GM12878 (cell line): ENCODE data around the gene NACC1. TPM values are rescaled to one million over a fixed set of nuclear protein-coding genes. Genes with fewer than 3 reads are reported as not detected.

ENCODE experiments used
- ATAC-seq: fragments of 200-7000 bp; cut with Tn5 transposase; 3 replicates; pipeline ENCODE4 v1.9.1; 2020; ENCODE audit warnings: mild to moderate bottlenecking, moderate library complexity
- BruUV-seq: library from RNA; stranded (reverse); fragments of 400-500 nt; replicated peaks from 2 replicates; lab custom pipeline; 2021; lab: Mats Ljungman, UMichigan
- CTCF ChIA-PET: fragments of 300-600 bp; sonication (Branson Sonifier 250); formaldehyde crosslinking; extraction: SDS; loops from one replicate; lab custom pipeline; 2021; ENCODE audit warnings: inconsistent platforms; lab: Yijun Ruan, JAX
- POLR2A ChIA-PET: fragments of 350-600 bp; formaldehyde crosslinking; extraction: SDS; loops from one replicate; lab custom pipeline; 2021; ENCODE audit warnings: inconsistent platforms; lab: Charles Lee
- RAD21 ChIA-PET: fragments of 300-600 bp; sonication (Branson Sonifier 250); formaldehyde crosslinking; loops from one replicate; lab custom pipeline; 2023; ENCODE audit warnings: antibody characterized with exemption; ENCODE audit not compliant: unreplicated experiment; lab: Charles Lee
- SMC1A ChIA-PET: fragments of 300-600 bp; sonication (Branson Sonifier 250); formaldehyde crosslinking; loops from one replicate; lab custom pipeline; 2023; ENCODE audit not compliant: unreplicated experiment, uncharacterized antibody; lab: Charles Lee
- DNase-seq: peaks from one replicate; pipeline ENCODE4 v3.0.0-alpha.2; 2011; ENCODE audit warnings: low read depth, low spot score
- FAIRE-seq: peaks from 3 replicates; lab custom pipeline; 2011; peaks lifted over from hg19 to GRCh38; lab: Jason Lieb, UNC
- H2AFZ ChIP-seq: 2 replicates; pipeline ENCODE4 v1.6.0; 2011; ENCODE audit warnings: low read depth, low read length, control low read depth; ENCODE audit not compliant: control insufficient read depth
- H3K27ac ChIP-seq: 2 replicates; pipeline ENCODE4 v1.5.1; 2011; ENCODE audit warnings: control low read depth; ENCODE audit not compliant: control insufficient read depth, insufficient read depth
- H3K27me3 ChIP-seq, 2 experiments: replicated peaks in 1 of 2; 2 replicates each; pipeline versions ENCODE4 v1.6.0 to v1.6.1; 2011; ENCODE audit warnings: low read length in 1 of 2; ENCODE audit not compliant: control insufficient read depth in 2 of 2, insufficient read depth in 2 of 2
- H3K36me3 ChIP-seq, 2 experiments: 2 replicates each; pipeline ENCODE4 v1.5.1; 2011; ENCODE audit warnings: low read length in 1 of 2; ENCODE audit not compliant: control insufficient read depth in 2 of 2, insufficient read depth in 2 of 2
- H3K4me1 ChIP-seq: 2 replicates; pipeline ENCODE4 v1.6.1; 2011; ENCODE audit warnings: mild to moderate bottlenecking, low read length, moderate library complexity, mixed read lengths; ENCODE audit not compliant: control insufficient read depth, insufficient read depth
- H3K4me2 ChIP-seq: 2 replicates; pipeline ENCODE4 v1.6.0; 2011; ENCODE audit warnings: control low read depth; ENCODE audit not compliant: control insufficient read depth, insufficient read depth
- H3K4me3 ChIP-seq: fragments of 200-600 bp; sonication (generic); 2 replicates; pipeline ENCODE4 v1.5.1; 2016
- H3K79me2 ChIP-seq: 2 replicates; pipeline ENCODE4 v1.6.0; 2011; ENCODE audit warnings: low read length; ENCODE audit not compliant: control insufficient read depth, insufficient read depth
- H3K9ac ChIP-seq: 2 replicates; pipeline ENCODE4 v1.8.0; 2011; ENCODE audit warnings: low read length, control low read depth, mixed read lengths; ENCODE audit not compliant: control insufficient read depth, insufficient read depth
- H3K9me3 ChIP-seq: replicated peaks from 3 replicates; pipeline ENCODE4 v1.5.1; 2011; ENCODE audit warnings: mild to moderate bottlenecking, low read length; ENCODE audit not compliant: control insufficient read depth, insufficient read depth
- H4K20me1 ChIP-seq: 2 replicates; pipeline ENCODE4 v1.6.0; 2011; ENCODE audit not compliant: control insufficient read depth, insufficient read depth
- BRCA1 ChIP-seq: IDR thresholded peaks from 2 replicates; pipeline ENCODE4 v1.6.1; 2011; ENCODE audit warnings: low read depth, low read length, improper control_type of control experiment
- CBX5 ChIP-seq: sonication (generic); IDR thresholded peaks from 2 replicates; pipeline ENCODE4 v1.6.1; 2016; ENCODE audit warnings: low read depth, moderate library complexity, mild to moderate bottlenecking, inconsistent platforms
- MTA2 ChIP-seq: fragments of 450-650 bp; IDR thresholded peaks from 2 replicates; pipeline ENCODE4 v1.6.1; 2016; ENCODE audit warnings: low read depth, mild to moderate bottlenecking, moderate library complexity
- POLR2AphosphoS2 ChIP-seq: IDR thresholded peaks from 2 replicates; pipeline ENCODE4 v1.6.1; 2011; ENCODE audit warnings: low read depth, mild to moderate bottlenecking, low read length, improper control_type of control experiment, moderate library complexity
- RCOR1 ChIP-seq: conservative IDR thresholded peaks from 2 replicates; pipeline ENCODE4 v1.6.1; 2012; ENCODE audit warnings: low read depth, low read length, improper control_type of control experiment
- RUNX3 ChIP-seq: IDR thresholded peaks from 2 replicates; pipeline ENCODE4 v1.6.1; 2012; ENCODE audit warnings: low read length, inconsistent platforms
- SREBF2 ChIP-seq: IDR thresholded peaks from 2 replicates; pipeline ENCODE4 v1.6.1; 2012; ENCODE audit warnings: mild to moderate bottlenecking, low read length
- SUZ12 ChIP-seq: fragments of 200-600 bp; sonication (generic); IDR thresholded peaks from one replicate; pipeline ENCODE4 v1.6.1; 2018; ENCODE audit warnings: antibody characterized with exemption, mild to moderate bottlenecking; ENCODE audit not compliant: unreplicated experiment
- ZZZ3 ChIP-seq: IDR thresholded peaks from 2 replicates; pipeline ENCODE4 v1.6.1; 2011; ENCODE audit warnings: low read depth; ENCODE audit not compliant: control insufficient read depth, insufficient read length
- WGBS: methylation state at CpG from one replicate; pipeline ENCODE4 v1.1.6; 2016; ENCODE audit warnings: low lambda C conversion rate; ENCODE audit not compliant: insufficient replicate concordance, insufficient coverage; ENCODE audit errors: missing lambda C conversion rate; 5-methylcytosine and 5-hydroxymethylcytosine counted together
- in situ Hi-C: fragments of 300-500 bp; cut with MboI; formaldehyde crosslinking; loops from 9 replicates; pipeline ENCODE4 v1.14.3; 2018; ENCODE audit warnings: mixed read lengths
- intact Hi-C: fragments of 100-400 bp; cut with micrococcal nuclease; formaldehyde crosslinking; loops from one replicate; pipeline ENCODE4 v1.14.2; 2022; ENCODE audit not compliant: unreplicated experiment
- polyA plus RNA-seq, 11 experiments: library from polyadenylated mRNA; depleted of rRNA in 4 of 11; unstranded in 6 of 11; stranded (reverse) in 5 of 11; fragments of >200 nt; fragmentation: Nextera tagmentation in 4 of 11; fragmentation: Illumina TruSeq in 1 of 11; extraction: Ambion mirVana in 4 of 11; extraction: Trizol in 1 of 11; gene quantifications; 1 replicate in 1 of 11; 2 replicates in 10 of 11; pipeline versions ENCODE4 v1.2.1 to v1.2.3, GENCODE V29; 2011 to 2016; ENCODE audit warnings: inconsistent platforms in 2 of 11, missing spikeins in 2 of 11, low read depth in 1 of 11
- total RNA-seq, 4 experiments: library from RNA; depleted of rRNA in 3 of 4; stranded (reverse); fragments of >200 nt in 3 of 4; fragmentation: Illumina TruSeq in 1 of 4; extraction: Trizol in 1 of 4; gene quantifications; 2 replicates each; pipeline versions ENCODE4 v1.2.1 to v1.2.3, GENCODE V29; 2013 to 2021
- TF ChIP-seq, protein P1 (sequence below): fragments of 450-650 bp; IDR thresholded peaks from 2 replicates; pipeline ENCODE4 v1.6.1; 2017; ENCODE audit warnings: low read depth, mild to moderate bottlenecking, moderate library complexity
- TF ChIP-seq, protein P2 (sequence below): fragments of 450-650 bp; formaldehyde crosslinking; IDR thresholded peaks from 2 replicates; pipeline ENCODE4 v1.5.0; 2022; ENCODE audit warnings: mild to moderate bottlenecking, missing genetic modification characterization

NACC1 gene
- total and polyA plus RNA-seq, 10 of the 15 experiments (the other 5 are each of a cell fraction or from before 2014, with no cell fraction given) = 0.18 to 120 (median 19.2) TPM

DNA sequence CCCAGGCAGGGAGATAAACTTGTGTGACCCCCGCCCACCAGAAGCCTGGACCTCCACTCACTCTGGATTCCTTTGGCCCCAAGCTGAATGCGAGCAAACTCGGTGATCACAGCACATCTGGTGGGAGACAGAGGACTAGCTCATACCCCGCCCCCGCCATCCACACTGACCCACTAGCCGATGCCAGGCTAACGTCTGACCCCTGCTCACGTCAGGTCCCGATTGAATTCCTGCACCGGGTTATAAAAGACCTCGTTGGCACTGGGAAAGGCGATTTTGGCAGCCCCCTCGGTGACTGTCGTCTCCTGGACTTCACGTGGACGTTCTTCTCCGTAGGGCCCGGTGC, 2.2 kb upstream of the NACC1 start (continued):
- TF ChIP-seq, protein P1, sequence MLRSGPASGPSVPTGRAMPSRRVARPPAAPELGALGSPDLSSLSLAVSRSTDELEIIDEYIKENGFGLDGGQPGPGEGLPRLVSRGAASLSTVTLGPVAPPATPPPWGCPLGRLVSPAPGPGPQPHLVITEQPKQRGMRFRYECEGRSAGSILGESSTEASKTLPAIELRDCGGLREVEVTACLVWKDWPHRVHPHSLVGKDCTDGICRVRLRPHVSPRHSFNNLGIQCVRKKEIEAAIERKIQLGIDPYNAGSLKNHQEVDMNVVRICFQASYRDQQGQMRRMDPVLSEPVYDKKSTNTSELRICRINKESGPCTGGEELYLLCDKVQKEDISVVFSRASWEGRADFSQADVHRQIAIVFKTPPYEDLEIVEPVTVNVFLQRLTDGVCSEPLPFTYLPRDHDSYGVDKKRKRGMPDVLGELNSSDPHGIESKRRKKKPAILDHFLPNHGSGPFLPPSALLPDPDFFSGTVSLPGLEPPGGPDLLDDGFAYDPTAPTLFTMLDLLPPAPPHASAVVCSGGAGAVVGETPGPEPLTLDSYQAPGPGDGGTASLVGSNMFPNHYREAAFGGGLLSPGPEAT = no peak
- TF ChIP-seq, protein P2, sequence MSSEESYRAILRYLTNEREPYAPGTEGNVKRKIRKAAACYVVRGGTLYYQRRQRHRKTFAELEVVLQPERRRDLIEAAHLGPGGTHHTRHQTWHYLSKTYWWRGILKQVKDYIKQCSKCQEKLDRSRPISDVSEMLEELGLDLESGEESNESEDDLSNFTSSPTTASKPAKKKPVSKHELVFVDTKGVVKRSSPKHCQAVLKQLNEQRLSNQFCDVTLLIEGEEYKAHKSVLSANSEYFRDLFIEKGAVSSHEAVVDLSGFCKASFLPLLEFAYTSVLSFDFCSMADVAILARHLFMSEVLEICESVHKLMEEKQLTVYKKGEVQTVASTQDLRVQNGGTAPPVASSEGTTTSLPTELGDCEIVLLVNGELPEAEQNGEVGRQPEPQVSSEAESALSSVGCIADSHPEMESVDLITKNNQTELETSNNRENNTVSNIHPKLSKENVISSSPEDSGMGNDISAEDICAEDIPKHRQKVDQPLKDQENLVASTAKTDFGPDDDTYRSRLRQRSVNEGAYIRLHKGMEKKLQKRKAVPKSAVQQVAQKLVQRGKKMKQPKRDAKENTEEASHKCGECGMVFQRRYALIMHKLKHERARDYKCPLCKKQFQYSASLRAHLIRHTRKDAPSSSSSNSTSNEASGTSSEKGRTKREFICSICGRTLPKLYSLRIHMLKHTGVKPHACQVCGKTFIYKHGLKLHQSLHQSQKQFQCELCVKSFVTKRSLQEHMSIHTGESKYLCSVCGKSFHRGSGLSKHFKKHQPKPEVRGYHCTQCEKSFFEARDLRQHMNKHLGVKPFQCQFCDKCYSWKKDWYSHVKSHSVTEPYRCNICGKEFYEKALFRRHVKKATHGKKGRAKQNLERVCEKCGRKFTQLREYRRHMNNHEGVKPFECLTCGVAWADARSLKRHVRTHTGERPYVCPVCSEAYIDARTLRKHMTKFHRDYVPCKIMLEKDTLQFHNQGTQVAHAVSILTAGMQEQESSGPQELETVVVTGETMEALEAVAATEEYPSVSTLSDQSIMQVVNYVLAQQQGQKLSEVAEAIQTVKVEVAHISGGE = no peak

DNA sequence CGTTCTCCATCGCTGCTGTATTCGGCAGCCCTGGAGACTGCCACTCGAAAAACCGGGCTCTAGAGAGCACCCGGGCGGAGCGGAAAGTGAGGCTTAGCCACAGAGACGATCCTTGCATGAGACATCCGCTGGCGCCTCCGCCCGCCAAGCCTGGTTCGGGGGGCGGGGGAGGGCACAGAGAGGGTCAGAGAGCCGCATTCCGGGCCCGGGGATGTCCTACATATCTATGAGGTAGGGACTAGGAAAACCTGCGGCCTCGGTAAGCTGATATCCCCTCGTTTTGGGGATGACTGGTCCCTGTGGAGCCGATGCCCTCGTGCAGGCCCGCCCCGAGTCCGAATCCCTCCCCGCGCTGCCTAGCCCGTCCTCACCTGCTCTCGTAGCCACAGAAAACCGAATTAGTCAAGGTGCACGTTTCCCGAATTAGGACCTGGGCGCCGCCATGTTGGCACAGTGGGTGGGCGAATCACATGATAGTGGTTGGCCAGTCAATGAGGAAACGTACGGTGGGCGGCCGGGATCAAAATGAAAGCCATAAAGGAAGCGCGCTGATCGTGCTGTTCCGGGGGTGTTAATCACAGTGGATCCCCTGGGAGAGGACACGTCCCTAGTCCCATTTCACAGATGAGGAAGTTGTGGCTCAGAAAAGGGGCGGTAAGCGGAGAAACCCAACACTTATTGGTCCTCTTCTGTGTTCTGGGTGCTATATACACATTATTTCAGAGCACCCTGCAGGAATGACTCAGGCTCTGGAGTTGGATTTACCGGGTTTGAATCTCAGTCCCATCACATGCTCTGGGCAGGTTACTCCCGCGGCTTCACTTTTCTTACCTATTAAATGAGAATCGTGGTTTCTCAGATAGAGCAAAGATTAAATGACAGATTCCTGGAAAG, 1.5 kb upstream of the NACC1 start, which contains the start of gene TRMT1:
Gene TRMT1 (minus strand): TSS at position 459 of the 894 bp plus-strand sequence. CDS start 341 bp downstream, at position 118.
- ATAC-seq = peak; percentile 77
- WGBS = under 1% methylated on average over 51 of the region's 51 CpGs
- intact Hi-C loops (loop anchor here (5.0 kb wide), 1 partner anchor 146 kb away; no protein-coding TSS in a partner anchor), in situ Hi-C loops (no loop called here)
- H4K20me1 ChIP-seq = peaks cover 8% of the 10 kb centered on the region
- H3K36me3 ChIP-seq = peaks cover 3 to 7% of the 10 kb centered on the region in 2 experiments; a peak in 3 of 4 replicates
- H3K4me3 ChIP-seq = peak within 1 kb of the TSS; percentile 98
- peak within 1 kb of the TSS; percentile 71 for H3K27ac ChIP-seq
- peak within 1 kb of the TSS; percentile 97 for H3K4me2 ChIP-seq
- POLR2A ChIA-PET = interaction anchor here (0.6 to 3.8 kb wide), 7 partner anchors 11 to 1560 kb away, joined by 3 to 28 read pairs (median 4); no protein-coding TSS in a partner anchor
- FAIRE-seq = peak; percentile 96
- RAD21 ChIA-PET = interaction anchor here (1.0 to 2.2 kb wide), 2 partner anchors 36 to 47 kb away, joined by 3 to 10 read pairs; no protein-coding TSS in a partner anchor
- H3K4me1 ChIP-seq = peaks cover 31% of the 10 kb centered on the region
- peaks cover 48% of the 10 kb centered on the region for H3K79me2 ChIP-seq
- no peaks in the 10 kb centered on the region for H3K9me3 ChIP-seq
- H3K9ac ChIP-seq = peak within 1 kb of the TSS; percentile 79
- DNase-seq = peak; percentile 90
- TSS peak; percentile 89 for BruUV-seq
- SMC1A ChIA-PET = interaction anchor here (1.5 to 1.8 kb wide), 3 partner anchors 36 to 145 kb away, joined by 5 to 7 read pairs (median 6); no protein-coding TSS in a partner anchor
- CTCF ChIA-PET = interaction anchor here (1.6 to 1.7 kb wide), 2 partner anchors 16 to 36 kb away, joined by 5 to 7 read pairs; no protein-coding TSS in a partner anchor
- no peaks in the 10 kb centered on the region for H3K27me3 ChIP-seq
- H2AFZ ChIP-seq = peak within 1 kb of the TSS; percentile 60
- TF ChIP-seq ZZZ3 (no peak), SUZ12 (no peak), RCOR1 (peak; percentile 94; the same call in 1 of the 2 replicates), CBX5 (no peak), POLR2AphosphoS2 (no peak), MTA2 (peak; percentile 56), SREBF2 (no peak), RUNX3 (peak; percentile 88), BRCA1 (no peak)
